Activated T-cell treated with anti-CD3 and anti-CD28 coated beads for 4 hours (primary cell): ENCODE measurements around the gene HNRNPAB.

Experiments used
- DNase-seq: peaks from one replicate; pipeline ENCODE4 v3.0.0-alpha.2; 2020

The HNRNPAB gene

GRCh38 chr5:178204182-178204934 lies at the start of gene HNRNPAB:
Gene HNRNPAB, plus strand, starts transcription at chr5:178204533. Its CDS starts 305 bp downstream, at chr5:178204838.
- peak; percentile 95 for DNase-seq

GRCh38 chr5:178155065-178155464 lies 49.3 kb upstream of the HNRNPAB start:
- no peak for DNase-seq

- DNase-seq, result no peak
These were observed 44.2 kb upstream of the HNRNPAB start for GRCh38 chr5:178160176-178160575.

GRCh38 chr5:178162481-178162880 lies 41.9 kb upstream of the HNRNPAB start:
- no peak for DNase-seq

GRCh38 chr5:178163772-178164735 lies 40.3 kb upstream of the HNRNPAB start:
- DNase-seq, result peak; percentile 95

GRCh38 chr5:178165581-178165980 lies 38.8 kb upstream of the HNRNPAB start:
- DNase-seq, result no peak

GRCh38 chr5:178170455-178170854 lies 33.9 kb upstream of the HNRNPAB start:
- no peak for DNase-seq

- DNase-seq, result no peak
These were observed 29.9 kb upstream of the HNRNPAB start for GRCh38 chr5:178174456-178174855.

GRCh38 chr5:178176791-178177190 lies 27.5 kb upstream of the HNRNPAB start:
- no peak for DNase-seq

GRCh38 chr5:178177569-178177968 lies 26.8 kb upstream of the HNRNPAB start:
- no peak for DNase-seq

- no peak for DNase-seq
These were observed 24.0 kb upstream of the HNRNPAB start for GRCh38 chr5:178180141-178180863.

GRCh38 chr5:178182158-178182876 lies 22.0 kb upstream of the HNRNPAB start:
- DNase-seq, result no peak

- no peak for DNase-seq
These were observed 17.9 kb upstream of the HNRNPAB start for GRCh38 chr5:178186427-178186826.

- DNase-seq, result no peak
These were observed 17.3 kb upstream of the HNRNPAB start, which contains the start of gene GMCL2 for GRCh38 chr5:178187014-178187413. Gene GMCL2, minus strand, starts transcription at chr5:178187371. Its CDS starts 72 bp downstream, at chr5:178187299.

- no peak for DNase-seq
These were observed 14.9 kb upstream of the HNRNPAB start for GRCh38 chr5:178189433-178189832.

- no peak for DNase-seq
These were observed 12.7 kb upstream of the HNRNPAB start for GRCh38 chr5:178191661-178192060.

GRCh38 chr5:178192244-178192643 lies 12.1 kb upstream of the HNRNPAB start:
- DNase-seq, result no peak

GRCh38 chr5:178192787-178193186 lies 11.5 kb upstream of the HNRNPAB start:
- no peak for DNase-seq

- no peak for DNase-seq
These were observed 11.0 kb upstream of the HNRNPAB start for GRCh38 chr5:178193251-178193809.

GRCh38 chr5:178194026-178194425 lies 10.3 kb upstream of the HNRNPAB start:
- no peak for DNase-seq

GRCh38 chr5:178196281-178196812 lies 8.0 kb upstream of the HNRNPAB start:
- no peak for DNase-seq

- DNase-seq, result no peak
These were observed 7.3 kb upstream of the HNRNPAB start for GRCh38 chr5:178196986-178197385.
